Smooth muscle cell (in vitro differentiated cells): ENCODE results near the gene SMYD1. TPM values are rescaled to one million over a fixed set of nuclear protein-coding genes. Genes with fewer than 3 reads are reported as not detected.

Experiments used
- DNase-seq: peaks from one replicate; lab custom pipeline; 2025; ENCODE audit not compliant: unreplicated experiment; lab: John Stamatoyannopoulos, UW
- H2AFZ ChIP-seq: fragments of 200-600 bp; sonication (generic); 2 replicates; pipeline ENCODE4 v1.6.0; 2016; ENCODE audit warnings: antibody characterized with exemption, low read depth, mild to moderate bottlenecking
- H3F3A ChIP-seq: fragments of 200-600 bp; sonication (generic); 2 replicates; pipeline ENCODE4 v1.6.0; 2017; ENCODE audit warnings: antibody characterized with exemption, low read depth
- H3K27ac ChIP-seq: fragments of 200-600 bp; sonication (generic); 2 replicates; pipeline ENCODE4 v1.5.1; 2016; ENCODE audit warnings: low read depth, mild to moderate bottlenecking
- H3K27me3 ChIP-seq: fragments of 200-600 bp; sonication (generic); 2 replicates; pipeline ENCODE4 v1.6.1; 2016; ENCODE audit warnings: low read depth, mild to moderate bottlenecking
- H3K36me3 ChIP-seq: fragments of 200-600 bp; sonication (generic); 2 replicates; pipeline ENCODE4 v1.5.1; 2016; ENCODE audit warnings: low read depth
- H3K4me1 ChIP-seq: fragments of 200-600 bp; sonication (generic); 2 replicates; pipeline ENCODE4 v1.5.1; 2016; ENCODE audit warnings: low read depth
- H3K4me2 ChIP-seq: fragments of 200-600 bp; sonication (generic); 2 replicates; pipeline ENCODE4 v1.6.0; 2016; ENCODE audit warnings: mild to moderate bottlenecking
- H3K4me3 ChIP-seq: fragments of 200-600 bp; sonication (generic); 2 replicates; pipeline ENCODE4 v1.5.1; 2016; ENCODE audit warnings: mild to moderate bottlenecking
- H3K79me2 ChIP-seq: fragments of 200-600 bp; sonication (generic); 2 replicates; pipeline ENCODE4 v1.6.0; 2016; ENCODE audit warnings: low read depth, mild to moderate bottlenecking
- H3K9ac ChIP-seq: fragments of 200-600 bp; sonication (generic); 2 replicates; pipeline ENCODE4 v1.6.0; 2016; ENCODE audit warnings: low read depth
- H3K9me3 ChIP-seq: fragments of 200-600 bp; sonication (generic); replicated peaks from 2 replicates; pipeline ENCODE4 v1.5.1; 2016; ENCODE audit warnings: low read depth
- H4K20me1 ChIP-seq: fragments of 200-600 bp; sonication (generic); 2 replicates; pipeline ENCODE4 v1.6.0; 2016; ENCODE audit warnings: low read depth
- CTCF ChIP-seq: fragments of 200-600 bp; sonication (generic); IDR thresholded peaks from 2 replicates; pipeline ENCODE4 v1.5.1; 2017; ENCODE audit warnings: borderline replicate concordance, mild to moderate bottlenecking, antibody characterized with exemption; ENCODE audit not compliant: insufficient read depth, poor library complexity, severe bottlenecking
- WGBS: methylation state at CpG from one replicate; pipeline ENCODE4 v1.1.7; 2016; ENCODE audit warnings: low lambda C conversion rate; 5-methylcytosine and 5-hydroxymethylcytosine counted together
- polyA plus RNA-seq: library from polyadenylated mRNA; unstranded; fragments of >200 nt; fragmentation: Nextera tagmentation; extraction: Ambion mirVana; gene quantifications from 2 replicates; pipeline ENCODE4 v1.2.1, GENCODE V29; 2016
- total RNA-seq: library from RNA; depleted of rRNA; stranded (reverse); fragments of >200 nt; gene quantifications from 2 replicates; pipeline ENCODE4 v1.2.3, GENCODE V29; 2014

The SMYD1 gene
- total and polyA plus RNA-seq, 2 experiments from 2014 or later = not detected

- Histone ChIP-seq H3K79me2 (no peaks in the 10 kb centered on the region), H2AFZ (no peak overlapping the region), H3K9ac (no peak overlapping the region), H3K27me3 (peaks cover 2% of the 10 kb centered on the region), H3K4me2 (no peak overlapping the region), H3F3A (no peaks in the 10 kb centered on the region), H3K27ac (no peak overlapping the region), H3K9me3 (no peaks in the 10 kb centered on the region), H3K4me3 (no peak overlapping the region), H4K20me1 (no peaks in the 10 kb centered on the region), H3K36me3 (no peaks in the 10 kb centered on the region), H3K4me1 (peaks cover 9% of the 10 kb centered on the region)
- WGBS = 75% methylated on average over 3 of the region's 3 CpGs
- TF ChIP-seq CTCF = no peak
- no peak for DNase-seq
Observed at GRCh38 chr2:88097192-88097591, 29.6 kb downstream of the SMYD1 start.

GRCh38 chr2:88097891-88098557 is 30.4 kb downstream of the SMYD1 start:
- no peak overlapping the region for H2AFZ ChIP-seq
- H3K27me3 ChIP-seq = peaks cover 2% of the 10 kb centered on the region
- H3K79me2 ChIP-seq = no peaks in the 10 kb centered on the region
- no peak overlapping the region for H3K4me2 ChIP-seq
- WGBS = 89% methylated on average over 4 of the region's 4 CpGs
- DNase-seq = no peak
- H3F3A ChIP-seq = no peaks in the 10 kb centered on the region
- no peaks in the 10 kb centered on the region for H3K9me3 ChIP-seq
- peaks cover 9% of the 10 kb centered on the region for H3K4me1 ChIP-seq
- TF ChIP-seq CTCF = no peak
- H3K36me3 ChIP-seq = no peaks in the 10 kb centered on the region
- H4K20me1 ChIP-seq = no peaks in the 10 kb centered on the region
- no peak overlapping the region for H3K4me3 ChIP-seq
- no peak overlapping the region for H3K9ac ChIP-seq
- no peak overlapping the region for H3K27ac ChIP-seq

- Histone ChIP-seq H2AFZ (no peak overlapping the region), H4K20me1 (no peaks in the 10 kb centered on the region), H3K4me3 (no peak overlapping the region), H3K36me3 (no peaks in the 10 kb centered on the region), H3K27ac (no peak overlapping the region), H3F3A (no peaks in the 10 kb centered on the region), H3K4me1 (peaks cover 9% of the 10 kb centered on the region), H3K9ac (no peak overlapping the region), H3K9me3 (no peaks in the 10 kb centered on the region), H3K4me2 (no peak overlapping the region), H3K79me2 (no peaks in the 10 kb centered on the region), H3K27me3 (peaks cover 2% of the 10 kb centered on the region)
- no peak for TF ChIP-seq CTCF
- no peak for DNase-seq
Observed at GRCh38 chr2:88098558-88098900, 30.9 kb downstream of the SMYD1 start.

GRCh38 chr2:88099798-88100488 is 32.3 kb downstream of the SMYD1 start:
- 33% methylated on average over 3 of the region's 5 CpGs for WGBS

More at GRCh38 chr2:88099798-88100488, 32.3 kb downstream of the SMYD1 start:
- TF ChIP-seq CTCF = no peak
- Histone ChIP-seq H3K9ac (no peak overlapping the region), H3K9me3 (no peaks in the 10 kb centered on the region), H4K20me1 (no peaks in the 10 kb centered on the region), H3K36me3 (no peaks in the 10 kb centered on the region), H3K4me2 (no peak overlapping the region), H3K27ac (no peak overlapping the region), H3F3A (no peaks in the 10 kb centered on the region), H2AFZ (no peak overlapping the region), H3K4me1 (peaks cover 9% of the 10 kb centered on the region), H3K27me3 (peaks cover 2% of the 10 kb centered on the region), H3K4me3 (no peak overlapping the region), H3K79me2 (no peaks in the 10 kb centered on the region)
- DNase-seq = no peak
